PC-9 (cell line): ENCODE data around the gene ATP8B3. TPM values are rescaled to one million over a fixed set of nuclear protein-coding genes. Genes with fewer than 3 reads are reported as not detected.
A peak's percentile ranks its signal among the peaks of the same experiment; 100 is the strongest.

Experiments
- BruUV-seq: library from RNA; stranded (reverse); fragments of 400-500 nt; replicated peaks from 2 replicates; lab custom pipeline; 2021; lab: Mats Ljungman, UMichigan
- CTCF ChIA-PET: fragments of 300-600 bp; sonication (Branson Sonifier 250); formaldehyde crosslinking; loops from one replicate; lab custom pipeline; 2022; ENCODE audit warnings: antibody characterized with exemption; lab: Charles Lee
- POLR2A ChIA-PET: fragments of 300-600 bp; sonication (Branson Sonifier 250); formaldehyde crosslinking; loops from one replicate; lab custom pipeline; 2022; ENCODE audit warnings: antibody characterized with exemption; ENCODE audit not compliant: unreplicated experiment; lab: Charles Lee
- DNase-seq, 2 experiments: peaks; one replicate each; pipeline versions ENCODE4 v3.0.0 to v3.0.0-alpha.2; 2015 to 2022; ENCODE audit warnings: mixed read lengths in 1 of 2
- H2AFZ ChIP-seq: fragments of 200-600 bp; sonication (generic); 2 replicates; pipeline ENCODE4 v1.8.1; 2017; ENCODE audit warnings: antibody characterized with exemption
- H3F3A ChIP-seq: fragments of 200-600 bp; sonication (generic); 2 replicates; pipeline ENCODE4 v1.8.1; 2017; ENCODE audit warnings: antibody characterized with exemption, mild to moderate bottlenecking, low read depth; ENCODE audit not compliant: insufficient read depth
- H3K27ac ChIP-seq: fragments of 200-600 bp; sonication (generic); 2 replicates; pipeline ENCODE4 v1.6.1; 2016; ENCODE audit warnings: mixed run types
- H3K27me3 ChIP-seq: fragments of 200-600 bp; sonication (generic); 2 replicates; pipeline ENCODE4 v1.6.1; 2016; ENCODE audit warnings: low read depth, mixed run types; ENCODE audit not compliant: insufficient read depth
- H3K36me3 ChIP-seq: fragments of 200-600 bp; sonication (generic); 2 replicates; pipeline ENCODE4 v1.6.1; 2016; ENCODE audit warnings: low read depth, mixed run types
- H3K4me1 ChIP-seq: fragments of 200-600 bp; sonication (generic); replicated peaks from 2 replicates; pipeline ENCODE4 v1.6.1; 2016; ENCODE audit warnings: mixed run types; ENCODE audit not compliant: insufficient read depth
- H3K4me2 ChIP-seq: fragments of 200-600 bp; sonication (generic); 2 replicates; pipeline ENCODE4 v1.6.1; 2017; ENCODE audit warnings: mixed run types
- H3K4me3 ChIP-seq: fragments of 200-600 bp; sonication (generic); 2 replicates; pipeline ENCODE4 v1.6.1; 2016; ENCODE audit warnings: mixed run types
- H3K79me2 ChIP-seq: fragments of 200-600 bp; sonication (generic); 2 replicates; pipeline ENCODE4 v1.6.1; 2017; ENCODE audit warnings: low read depth, mixed run types
- H3K9me2 ChIP-seq: fragments of 200-600 bp; sonication (generic); 2 replicates; pipeline ENCODE4 v1.8.1; 2017; ENCODE audit warnings: mild to moderate bottlenecking; ENCODE audit not compliant: insufficient read depth
- H3K9me3 ChIP-seq: fragments of 200-600 bp; sonication (generic); 2 replicates; pipeline ENCODE4 v1.8.1; 2016; ENCODE audit warnings: low read depth; ENCODE audit not compliant: insufficient read depth
- H4K20me1 ChIP-seq: fragments of 200-600 bp; sonication (generic); 2 replicates; pipeline ENCODE4 v1.8.1; 2017; ENCODE audit not compliant: insufficient read depth
- EZH2 ChIP-seq: fragments of 200-600 bp; sonication (generic); IDR thresholded peaks from 2 replicates; pipeline ENCODE4 v1.8.0; 2017; ENCODE audit warnings: antibody characterized with exemption, low read depth
- intact Hi-C: fragments of 100-400 bp; cut with micrococcal nuclease; formaldehyde crosslinking; loops from one replicate; pipeline ENCODE4 v1.10.0; 2022; ENCODE audit not compliant: unreplicated experiment
- total RNA-seq: library from RNA; stranded (reverse); gene quantifications from 2 replicates; pipeline ENCODE4 v1.2.3, GENCODE V29; 2021
- TF ChIP-seq, protein P1 (sequence below): fragments of 200-600 bp; sonication (generic); conservative IDR thresholded peaks from 2 replicates; pipeline ENCODE4 v1.6.1; 2017; ENCODE audit warnings: mixed run types, antibody characterized with exemption, mild to moderate bottlenecking, moderate library complexity

Gene ATP8B3
- total RNA-seq, 1 experiment from 2014 or later: 8.3 TPM

DNA sequence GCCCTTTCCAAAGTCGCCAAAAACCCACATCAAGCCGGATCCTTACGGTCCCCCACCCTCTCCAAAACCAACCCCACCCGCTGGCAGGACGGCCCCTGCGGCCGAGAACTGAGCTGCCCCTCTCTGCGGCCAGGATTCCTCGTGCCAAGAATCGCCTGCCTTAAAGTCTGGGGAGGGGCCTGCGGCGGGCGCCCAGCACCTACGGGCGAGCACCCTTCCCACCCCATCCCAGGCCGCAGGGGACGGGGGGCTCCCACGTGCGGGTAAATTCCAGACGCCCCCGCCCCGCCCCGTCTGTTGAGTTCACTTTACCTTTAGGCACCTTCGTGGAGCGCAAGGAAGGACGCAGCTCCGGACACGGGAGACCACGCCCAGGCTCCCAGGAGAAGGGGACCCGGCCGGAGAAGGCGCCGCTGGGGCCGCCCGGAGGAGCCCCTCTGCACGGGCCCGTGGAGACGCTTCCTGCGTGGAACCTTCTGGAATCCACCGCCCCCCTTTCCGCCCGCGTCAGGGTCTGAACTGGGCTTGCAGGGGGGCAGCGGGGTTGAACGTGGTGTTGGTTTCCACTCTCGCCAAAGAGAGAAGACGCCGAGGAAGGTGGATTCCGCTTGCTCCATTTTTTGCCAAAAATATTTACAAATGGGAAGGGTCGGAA, 36.0 kb downstream of the ATP8B3 start:
- CTCF ChIA-PET: no interaction called here
- no TSS peak for BruUV-seq
- no peak for DNase-seq
- H2AFZ ChIP-seq: no peak overlapping the region
- H3K27ac ChIP-seq: no peak overlapping the region
- H3K4me3 ChIP-seq: no peak overlapping the region
- no peaks in the 10 kb centered on the region for H3K9me2 ChIP-seq
- POLR2A ChIA-PET: no interaction called here
- no peaks in the 10 kb centered on the region for H4K20me1 ChIP-seq
- H3K9me3 ChIP-seq: no peaks in the 10 kb centered on the region
- no peaks in the 10 kb centered on the region for H3K79me2 ChIP-seq
- intact Hi-C loops: no loop called here
- no peaks in the 10 kb centered on the region for H3K27me3 ChIP-seq
- H3K36me3 ChIP-seq: no peaks in the 10 kb centered on the region
- H3K4me1 ChIP-seq: no peaks in the 10 kb centered on the region
- H3F3A ChIP-seq: peaks cover 5% of the 10 kb centered on the region; the same call in 1 of the 2 replicates
- TF ChIP-seq, protein P1, sequence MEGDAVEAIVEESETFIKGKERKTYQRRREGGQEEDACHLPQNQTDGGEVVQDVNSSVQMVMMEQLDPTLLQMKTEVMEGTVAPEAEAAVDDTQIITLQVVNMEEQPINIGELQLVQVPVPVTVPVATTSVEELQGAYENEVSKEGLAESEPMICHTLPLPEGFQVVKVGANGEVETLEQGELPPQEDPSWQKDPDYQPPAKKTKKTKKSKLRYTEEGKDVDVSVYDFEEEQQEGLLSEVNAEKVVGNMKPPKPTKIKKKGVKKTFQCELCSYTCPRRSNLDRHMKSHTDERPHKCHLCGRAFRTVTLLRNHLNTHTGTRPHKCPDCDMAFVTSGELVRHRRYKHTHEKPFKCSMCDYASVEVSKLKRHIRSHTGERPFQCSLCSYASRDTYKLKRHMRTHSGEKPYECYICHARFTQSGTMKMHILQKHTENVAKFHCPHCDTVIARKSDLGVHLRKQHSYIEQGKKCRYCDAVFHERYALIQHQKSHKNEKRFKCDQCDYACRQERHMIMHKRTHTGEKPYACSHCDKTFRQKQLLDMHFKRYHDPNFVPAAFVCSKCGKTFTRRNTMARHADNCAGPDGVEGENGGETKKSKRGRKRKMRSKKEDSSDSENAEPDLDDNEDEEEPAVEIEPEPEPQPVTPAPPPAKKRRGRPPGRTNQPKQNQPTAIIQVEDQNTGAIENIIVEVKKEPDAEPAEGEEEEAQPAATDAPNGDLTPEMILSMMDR: no peak
- no peak for TF ChIP-seq EZH2
- no peak overlapping the region for H3K4me2 ChIP-seq

DNA sequence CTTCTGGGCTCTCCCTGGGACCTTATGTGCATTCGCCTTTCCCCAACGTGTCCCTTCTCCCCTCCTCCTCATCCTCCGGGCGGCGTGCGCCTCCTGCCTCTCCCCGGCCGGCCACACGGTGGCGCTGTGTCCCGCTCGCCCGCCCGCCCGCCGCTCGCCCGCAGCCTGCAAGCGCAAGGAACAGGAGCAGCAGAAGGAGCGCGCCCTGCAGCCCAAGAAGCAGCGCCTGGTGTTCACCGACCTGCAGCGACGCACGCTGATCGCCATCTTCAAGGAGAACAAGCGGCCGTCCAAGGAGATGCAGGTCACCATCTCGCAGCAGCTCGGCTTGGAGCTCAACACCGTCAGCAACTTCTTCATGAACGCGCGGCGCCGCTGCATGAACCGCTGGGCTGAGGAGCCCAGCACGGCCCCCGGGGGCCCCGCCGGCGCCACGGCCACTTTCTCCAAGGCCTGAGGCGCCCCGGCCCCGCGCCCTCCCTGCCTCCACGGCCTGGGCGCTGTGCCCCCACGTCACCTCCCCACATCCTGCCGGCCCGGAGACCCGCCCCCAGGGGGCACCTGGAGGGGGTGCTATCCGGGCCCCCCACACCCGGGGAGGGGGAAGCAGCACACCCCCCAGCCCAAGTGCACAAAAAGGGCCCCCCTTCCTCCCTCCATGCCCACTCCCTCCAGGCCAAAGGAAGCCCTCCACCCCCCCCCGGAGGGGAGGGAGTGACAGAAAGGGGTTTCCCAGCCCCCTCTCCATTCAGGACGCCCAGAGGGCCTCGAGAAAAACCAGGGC, 36.9 kb downstream of the ATP8B3 start:
- intact Hi-C loops: no loop called here
- H2AFZ ChIP-seq: no peak overlapping the region

DNA sequence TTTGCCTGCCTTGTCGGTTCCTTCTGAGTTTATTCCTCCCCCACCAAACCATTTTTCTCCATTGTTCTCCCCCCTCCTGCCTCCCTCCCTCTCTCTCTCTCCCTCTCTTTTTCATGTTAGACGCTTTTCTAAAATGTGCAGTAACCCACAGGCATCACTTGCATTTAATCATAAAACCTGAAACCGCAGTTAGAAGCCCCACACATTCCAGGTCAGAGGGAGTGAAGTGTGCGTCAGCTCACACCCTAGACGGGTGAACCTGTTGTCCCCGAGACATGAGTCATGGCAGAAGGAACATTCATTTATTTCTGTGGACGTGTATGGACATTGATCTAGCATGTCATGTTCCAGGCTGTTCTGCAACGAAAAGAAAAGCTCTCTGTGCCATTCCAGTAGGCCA, 38.9 kb downstream of the ATP8B3 start:
- CTCF ChIA-PET: interaction anchor here (0.5 to 0.6 kb wide), 2 partner anchors 13 to 651 kb away, joined by 3 to 7 read pairs; no protein-coding TSS in a partner anchor
- no TSS peak for BruUV-seq
- no peaks in the 10 kb centered on the region for H3K9me2 ChIP-seq
- H4K20me1 ChIP-seq: no peaks in the 10 kb centered on the region
- peak overlapping the region; percentile 42 for H3K4me2 ChIP-seq
- TF ChIP-seq, protein P1: no peak
- TF ChIP-seq EZH2: no peak
- no peaks in the 10 kb centered on the region for H3K79me2 ChIP-seq
- H3F3A ChIP-seq: peaks cover 5% of the 10 kb centered on the region; the same call in 1 of the 2 replicates
- no peaks in the 10 kb centered on the region for H3K36me3 ChIP-seq
- POLR2A ChIA-PET: interaction anchor here (0.6 kb wide), 2 partner anchors 42 to 453 kb away, joined by 3 to 10 read pairs; no protein-coding TSS in a partner anchor
- H2AFZ ChIP-seq: no peak overlapping the region
- peak overlapping the region; percentile 9; the same call in 1 of the 2 replicates for H3K27ac ChIP-seq
- H3K4me3 ChIP-seq: no peak overlapping the region
- no peaks in the 10 kb centered on the region for H3K9me3 ChIP-seq
- DNase-seq: peak; percentile 37 to 83
- no peaks in the 10 kb centered on the region for H3K27me3 ChIP-seq
- no peaks in the 10 kb centered on the region for H3K4me1 ChIP-seq
- intact Hi-C loops: no loop called here

More for the DNA sequence above, 36.9 kb downstream of the ATP8B3 start:
- DNase-seq: no peak
- CTCF ChIA-PET: no interaction called here
- Histone ChIP-seq H3K27ac (no peak overlapping the region), H3K4me1 (no peaks in the 10 kb centered on the region), H3K9me2 (no peaks in the 10 kb centered on the region), H3K9me3 (no peaks in the 10 kb centered on the region), H3F3A (peaks cover 5% of the 10 kb centered on the region; the same call in 1 of the 2 replicates), H3K27me3 (no peaks in the 10 kb centered on the region), H3K36me3 (no peaks in the 10 kb centered on the region), H3K4me3 (no peak overlapping the region), H3K79me2 (no peaks in the 10 kb centered on the region), H4K20me1 (no peaks in the 10 kb centered on the region), H3K4me2 (no peak overlapping the region)
- no TSS peak for BruUV-seq
- TF ChIP-seq EZH2: no peak
- TF ChIP-seq, protein P1: peak; percentile 67
- POLR2A ChIA-PET: no interaction called here
